Ureter (tissue), 1 donor: Measurements from ENCODE around the gene TUBA8. TPM values are rescaled to one million over a fixed set of nuclear protein-coding genes. Genes with fewer than 3 reads are reported as not detected.
"Not testable (repeated sequence)": the region's sequence is repeated elsewhere in the genome, so short reads cannot be mapped to it uniquely, and the experiment has no call there.

Experiments
- DNase-seq: peaks from one replicate; pipeline ENCODE4 v3.0.0-alpha.2; 2020; ENCODE audit warnings: low spot score
- total RNA-seq: library from RNA; stranded (reverse); gene quantifications from one replicate; pipeline ENCODE4 v1.2.4, GENCODE V29; 2023
- donor health status: DM: yes; HTN: yes; CAD: no.

The TUBA8 gene
- total RNA-seq, 1 donor from 2014 or later: 2.6 TPM

DNA sequence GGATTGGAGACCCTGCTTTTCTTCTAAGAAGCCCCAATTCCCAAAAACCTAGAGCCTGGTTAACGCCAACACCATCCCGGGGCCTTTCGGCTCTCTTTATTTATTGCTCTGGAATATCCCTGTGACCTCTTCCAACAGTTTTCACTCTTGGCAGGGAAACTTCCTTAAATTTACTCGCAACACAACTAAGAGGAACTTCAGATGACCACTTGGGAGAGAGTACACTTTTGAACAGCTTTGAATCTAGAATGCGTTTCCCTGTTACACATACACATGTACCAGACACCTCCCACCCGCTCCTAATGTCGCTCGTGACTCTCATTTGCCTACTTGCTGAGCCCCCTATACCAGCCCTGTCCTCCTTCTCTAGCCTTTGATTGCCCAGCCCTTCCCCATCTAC, 19.4 kb downstream of the TUBA8 start:
- no peak for DNase-seq

DNA sequence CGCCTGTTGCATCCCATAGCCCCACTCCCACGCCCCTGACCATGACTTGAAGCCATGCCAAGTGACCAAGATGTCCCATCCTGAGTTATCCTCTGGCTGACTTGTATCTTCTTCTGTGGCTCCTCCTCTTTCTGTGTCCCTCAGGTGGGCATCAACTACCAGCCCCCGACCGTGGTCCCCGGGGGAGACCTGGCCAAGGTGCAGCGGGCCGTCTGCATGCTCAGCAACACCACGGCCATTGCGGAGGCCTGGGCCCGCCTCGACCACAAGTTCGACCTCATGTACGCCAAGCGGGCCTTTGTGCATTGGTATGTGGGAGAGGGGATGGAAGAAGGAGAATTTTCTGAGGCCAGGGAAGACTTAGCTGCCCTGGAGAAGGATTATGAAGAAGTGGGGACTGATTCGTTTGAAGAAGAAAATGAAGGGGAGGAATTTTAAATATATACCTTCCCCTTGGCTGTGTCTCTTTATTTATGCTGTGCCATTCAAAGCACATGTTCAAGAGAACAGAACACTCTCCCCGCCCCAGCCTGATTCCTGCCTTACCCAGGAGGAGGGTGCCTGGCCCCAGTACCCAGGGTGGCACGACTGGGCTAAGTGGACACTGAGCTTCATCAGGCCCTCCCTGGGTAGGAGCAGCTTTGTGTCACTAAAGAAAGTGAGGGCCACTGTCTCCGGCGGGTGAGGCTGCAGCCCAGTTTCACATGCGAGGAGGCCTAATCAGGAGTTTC, 20.3 kb downstream of the TUBA8 start:
- DNase-seq: no peak

DNA sequence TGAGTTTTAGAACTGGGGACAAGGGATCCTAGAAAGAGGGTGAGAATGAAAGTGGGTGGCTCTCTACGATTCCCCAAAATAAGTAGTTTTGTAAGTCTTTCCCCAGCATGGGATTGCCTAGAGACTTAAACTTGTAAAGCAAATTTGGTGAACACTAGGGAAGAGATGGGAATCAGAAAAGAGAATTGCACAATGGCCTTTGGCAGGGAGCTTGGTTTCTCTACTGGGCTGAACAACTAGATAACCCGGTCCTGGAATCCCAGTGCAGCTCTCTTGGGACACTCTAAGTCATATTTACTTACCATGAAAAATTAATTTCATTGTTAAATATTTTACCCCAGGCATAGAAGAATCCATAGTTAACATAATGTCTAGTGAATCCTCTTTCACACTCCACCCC, 22.8 kb downstream of the TUBA8 start:
- no peak for DNase-seq

DNA sequence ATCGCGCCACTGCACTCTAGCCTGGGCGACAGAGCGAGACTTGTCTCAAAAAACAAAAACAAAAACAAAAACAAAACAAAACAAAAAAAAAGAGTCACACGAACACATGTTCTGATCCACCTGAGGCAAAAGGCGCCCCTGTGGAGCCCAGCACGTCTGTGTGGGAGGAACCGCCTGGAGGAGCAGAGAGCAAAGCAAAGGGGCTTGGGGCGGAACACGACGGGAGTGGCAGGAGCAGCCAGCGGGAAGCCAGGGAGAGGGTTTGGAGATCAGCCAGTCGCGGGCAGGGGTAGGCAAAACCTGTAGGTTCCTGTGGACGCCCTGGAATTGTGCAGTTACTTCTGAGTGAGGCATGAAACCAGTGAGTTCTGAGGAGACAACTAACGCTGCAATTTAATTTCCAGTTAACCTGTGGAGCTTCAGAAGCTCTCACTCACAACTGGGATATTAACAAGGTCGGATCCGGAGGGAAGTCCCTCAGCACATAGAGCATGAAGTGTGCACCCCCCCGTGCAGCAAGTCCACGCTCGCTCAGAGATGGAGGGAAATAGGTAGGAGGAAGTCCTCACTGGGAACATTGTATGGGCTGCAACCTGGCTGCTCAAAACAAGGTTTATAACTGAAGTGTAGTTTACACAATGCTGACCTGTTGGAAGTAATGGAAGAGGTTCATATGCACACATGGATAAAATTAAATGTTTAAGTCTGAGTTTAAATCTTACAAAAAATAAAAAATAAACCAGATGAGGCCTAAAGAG, 26.1 kb downstream of the TUBA8 start:
- no peak for DNase-seq

DNA sequence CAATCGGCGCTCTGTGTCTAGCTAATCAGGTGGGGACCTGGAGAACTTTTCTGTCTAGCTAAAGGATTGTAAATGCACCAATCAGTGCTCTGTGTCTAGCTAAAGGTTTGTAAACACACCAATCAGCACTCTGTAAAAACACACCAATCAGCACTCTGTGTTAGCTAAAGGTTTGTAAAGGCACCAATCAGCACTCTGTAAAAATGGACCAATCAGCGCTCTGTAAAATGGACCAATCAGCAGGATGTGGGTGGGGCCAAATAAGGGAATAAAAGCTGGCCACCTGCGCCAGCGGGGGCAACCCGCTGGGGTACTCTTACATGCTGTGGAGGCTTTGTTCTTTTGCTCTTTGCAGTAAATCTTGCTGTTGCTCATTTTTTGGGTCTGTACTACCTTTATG, 30.4 kb downstream of the TUBA8 start:
- DNase-seq: not testable (repeated sequence)

DNA sequence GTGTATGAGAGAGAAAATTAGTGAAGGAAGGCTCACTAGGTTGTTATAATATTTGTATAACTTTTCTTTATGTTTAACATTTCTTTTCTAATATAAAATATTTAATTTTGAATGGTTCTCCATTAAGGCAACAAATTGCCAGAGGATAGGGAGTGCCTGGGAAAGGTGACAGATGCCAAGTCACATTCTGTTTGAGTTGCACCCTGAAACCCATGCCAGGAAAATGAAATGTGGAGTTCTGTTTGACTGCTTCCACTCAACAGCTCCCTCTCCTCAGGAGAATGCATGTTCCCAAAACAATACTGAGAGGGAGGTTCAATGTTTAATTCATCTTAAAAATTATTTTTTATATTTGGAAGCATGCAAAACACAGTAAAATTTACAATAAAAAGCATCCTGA, 33.5 kb downstream of the TUBA8 start:
- DNase-seq: no peak

DNA sequence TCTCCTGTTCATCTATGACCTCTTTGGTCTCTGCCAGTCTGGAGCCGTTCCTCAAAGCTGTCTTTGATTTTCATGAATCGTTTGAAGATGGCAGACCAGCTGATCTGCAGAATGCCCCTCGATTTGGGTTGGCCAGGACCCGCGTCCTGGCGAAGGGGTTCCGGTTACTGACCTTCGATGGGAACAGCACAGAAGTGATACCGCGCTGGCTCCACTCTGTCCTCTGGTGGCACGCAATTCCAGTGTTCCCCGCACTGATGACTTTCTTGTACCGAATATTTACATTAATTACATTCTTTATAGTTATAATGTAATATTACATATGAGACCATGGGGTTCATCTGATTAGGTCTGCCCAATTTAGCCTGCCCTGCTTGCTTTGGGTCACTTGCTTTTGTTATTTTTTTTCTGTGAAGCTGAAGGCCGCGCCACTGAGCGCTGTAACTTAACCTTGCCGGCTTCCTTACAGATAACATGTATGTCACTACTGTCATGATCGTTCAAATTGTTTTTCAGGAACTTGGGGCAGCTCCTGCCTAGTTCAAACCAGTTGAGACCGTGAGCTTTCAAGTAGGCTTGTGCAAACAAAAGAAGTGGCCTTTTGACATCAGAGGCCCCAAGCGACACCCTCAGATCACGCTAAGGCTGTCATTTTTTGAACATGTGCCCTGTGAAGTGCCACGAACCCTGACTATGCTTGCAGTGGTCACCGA, 35.2 kb downstream of the TUBA8 start:
- no peak for DNase-seq

DNA sequence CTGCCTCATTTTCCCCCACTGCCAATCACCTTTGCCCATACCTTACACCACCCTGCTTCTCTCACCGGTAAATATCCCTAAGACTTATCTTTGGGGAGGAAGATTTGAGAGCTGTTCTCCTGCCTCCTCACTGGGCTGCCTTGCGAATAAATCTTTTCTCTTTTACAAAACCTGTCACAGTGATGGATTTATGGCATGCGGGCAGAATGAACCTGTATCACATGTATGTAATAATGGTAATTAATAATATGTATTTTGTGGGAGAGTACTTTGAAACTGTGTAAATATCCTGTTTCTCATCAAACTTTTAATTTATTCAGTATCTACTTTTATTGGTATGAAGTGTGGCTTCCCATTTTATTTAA, 35.8 kb downstream of the TUBA8 start:
- no peak for DNase-seq

DNA sequence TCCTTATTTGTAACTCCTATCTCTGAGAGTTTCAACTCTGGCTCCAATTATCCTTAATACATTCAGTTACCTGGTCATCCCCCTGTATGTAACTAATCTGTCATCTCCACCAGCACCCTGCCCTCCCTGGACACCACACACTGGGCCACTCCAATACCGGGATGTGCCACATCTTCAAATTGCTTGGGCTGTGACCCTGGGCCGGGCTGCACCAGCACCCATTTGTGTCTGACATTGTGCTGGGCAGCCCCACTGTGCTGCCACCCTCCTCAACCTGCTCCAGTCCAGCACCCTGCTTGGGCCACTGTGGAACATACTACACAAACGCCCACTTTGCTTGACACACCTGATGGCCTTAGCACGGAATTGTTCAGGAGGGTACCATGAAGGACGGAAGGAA, 37.2 kb downstream of the TUBA8 start:
- DNase-seq: no peak

DNA sequence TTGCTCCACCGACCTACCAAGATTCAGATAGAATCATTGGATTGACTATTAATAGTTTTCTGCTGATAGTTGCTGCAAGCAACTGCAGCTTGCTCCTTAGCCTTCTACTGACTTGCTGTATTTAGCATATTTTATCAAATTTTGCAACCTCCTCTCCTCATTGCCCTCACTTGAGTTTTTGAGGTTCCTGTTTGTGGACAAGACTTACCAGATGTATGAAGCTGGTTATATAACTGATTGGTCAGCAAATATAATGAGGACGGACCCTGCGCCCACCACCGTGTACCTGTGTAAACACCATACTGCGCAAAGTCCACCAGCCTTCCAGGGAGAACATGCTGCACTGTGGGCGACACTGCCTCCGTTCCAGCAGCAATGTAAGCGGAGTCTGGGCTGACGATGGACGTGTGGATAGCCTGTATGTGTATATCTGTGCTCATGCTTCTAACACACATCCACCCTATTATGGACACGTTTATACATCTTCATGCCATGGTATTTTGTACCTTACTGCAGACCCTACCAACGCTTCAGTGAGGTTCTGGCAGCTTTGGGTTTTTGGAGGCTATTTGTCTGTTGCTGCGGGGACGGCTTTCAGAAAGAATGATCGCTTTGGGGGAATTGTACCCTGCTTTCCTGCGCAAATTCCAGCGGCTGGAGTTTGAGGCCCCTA, 37.8 kb downstream of the TUBA8 start:
- no peak for DNase-seq

DNA sequence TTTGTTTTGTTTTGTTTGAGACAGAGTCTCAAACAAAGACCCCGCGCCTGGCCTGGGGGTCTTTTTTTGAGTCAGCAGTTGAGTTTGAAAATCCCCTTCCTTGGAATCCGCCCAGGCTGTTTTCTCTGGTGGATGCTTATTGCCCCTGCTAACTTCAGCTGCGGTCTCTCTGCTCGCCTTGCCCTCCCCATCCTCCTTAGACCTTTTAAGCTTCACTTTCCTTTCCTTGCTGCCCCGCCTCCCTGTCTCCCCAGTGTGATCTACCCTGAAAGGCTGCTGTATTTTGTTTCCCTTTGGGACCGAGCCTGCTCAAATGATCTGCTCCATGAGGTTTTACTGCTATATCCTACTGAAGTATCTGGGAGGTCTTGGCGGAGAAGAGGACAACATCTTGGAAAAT, 41.9 kb downstream of the TUBA8 start:
- DNase-seq: no peak

DNA sequence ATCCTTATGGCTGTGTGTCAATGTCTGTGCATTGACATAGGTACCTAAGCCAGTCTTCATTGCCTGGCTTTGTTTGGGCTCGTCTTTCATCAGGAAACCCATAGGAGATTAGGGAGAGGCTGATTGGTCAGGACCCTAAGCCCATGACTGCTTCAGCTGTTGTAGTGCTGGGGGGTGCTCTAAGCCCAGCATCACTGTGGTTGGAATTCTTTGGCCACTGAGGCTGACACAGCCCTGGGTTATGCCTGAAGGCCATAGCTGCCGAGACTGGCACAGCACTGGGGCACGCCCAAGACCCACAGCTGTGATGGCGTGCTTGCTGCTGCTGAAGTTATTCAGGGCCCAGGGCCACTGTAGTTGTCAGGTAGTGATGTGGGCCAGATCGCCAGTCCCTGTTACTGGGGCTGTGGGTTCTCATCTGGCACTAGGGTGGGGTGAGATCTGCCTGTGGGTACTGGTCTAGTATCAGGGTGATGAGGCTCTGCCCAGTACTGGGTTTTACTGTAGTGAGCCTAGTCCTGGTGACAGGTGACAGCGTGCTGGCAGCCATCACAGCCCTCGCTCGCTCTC, 44.3 kb downstream of the TUBA8 start:
- DNase-seq: no peak

DNA sequence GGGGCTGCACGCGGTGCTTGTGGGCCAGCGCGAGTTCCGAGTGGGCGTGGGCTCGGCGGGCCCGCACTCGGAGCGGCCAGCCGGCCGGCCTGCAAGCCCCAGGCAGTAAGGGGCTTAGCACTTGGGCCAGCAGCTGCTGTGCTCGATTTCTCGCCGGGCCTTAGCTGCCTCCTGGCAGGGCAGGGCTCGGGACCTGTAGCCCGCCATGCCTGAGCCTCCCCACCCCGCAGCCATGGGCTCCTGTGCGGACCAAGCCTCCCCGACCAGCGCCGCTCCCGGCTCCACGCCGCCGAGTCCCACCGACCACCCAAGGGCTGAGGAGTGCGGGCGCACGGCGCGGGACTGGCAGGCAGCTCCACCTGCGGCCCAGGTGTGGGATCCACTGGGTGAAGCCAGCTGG, 44.9 kb downstream of the TUBA8 start:
- not testable (repeated sequence) for DNase-seq

DNA sequence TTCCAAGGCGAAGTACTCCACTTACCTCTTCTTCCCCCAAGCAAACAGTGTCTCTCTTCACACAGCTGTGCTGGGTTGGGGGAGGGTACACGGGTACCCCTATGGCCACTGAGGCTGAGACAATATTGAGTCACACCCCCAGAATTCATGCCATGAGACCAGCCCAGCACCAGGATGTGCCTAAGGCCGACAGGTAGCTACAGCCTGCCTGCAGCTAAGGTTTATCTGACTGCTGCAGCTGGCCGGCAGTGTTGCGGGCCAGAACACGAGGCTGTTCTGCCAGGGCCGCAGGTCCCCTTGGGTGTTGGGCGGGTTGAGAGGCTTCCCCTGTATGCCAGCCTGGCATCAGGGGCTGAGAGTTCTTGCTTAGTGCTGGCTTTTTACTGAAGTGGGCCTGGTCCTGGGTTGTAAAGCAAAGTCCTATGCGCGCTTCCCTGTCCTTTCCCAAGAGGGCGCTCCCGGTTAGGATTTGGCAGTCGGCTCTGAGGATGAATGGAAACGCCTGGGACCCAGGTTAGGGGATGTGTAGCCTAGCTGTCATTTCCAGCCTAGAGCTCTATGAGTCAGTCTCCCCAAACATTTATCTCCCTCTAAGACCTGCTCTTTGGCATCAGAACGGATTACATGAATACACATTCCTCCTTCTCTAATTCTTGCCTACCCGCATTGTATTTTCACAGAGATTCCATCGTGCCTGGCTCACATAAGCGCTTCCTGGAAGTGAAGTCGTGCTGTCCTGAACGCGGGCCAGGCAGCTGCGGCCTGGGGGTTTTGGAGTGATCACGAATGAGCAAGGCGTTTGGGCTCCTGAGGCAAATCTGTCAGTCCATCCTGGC, 46.5 kb downstream of the TUBA8 start:
- peak; percentile 58 for DNase-seq

DNA sequence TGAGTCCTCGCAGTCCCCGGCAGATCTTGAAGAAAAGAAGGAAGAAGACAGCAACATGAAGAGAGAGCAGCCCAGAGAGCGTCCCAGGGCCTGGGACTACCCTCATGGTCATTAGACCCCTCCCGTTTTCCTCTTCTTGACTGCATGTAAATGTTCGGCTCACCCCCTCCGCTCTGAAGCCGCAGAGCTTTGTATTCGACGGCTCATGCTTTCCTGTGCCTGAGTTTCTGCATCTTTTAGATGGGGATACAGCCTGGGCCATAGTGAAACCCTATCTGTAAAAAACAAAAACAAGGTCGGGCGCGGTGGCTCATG, 47.1 kb downstream of the TUBA8 start:
- no peak for DNase-seq

DNA sequence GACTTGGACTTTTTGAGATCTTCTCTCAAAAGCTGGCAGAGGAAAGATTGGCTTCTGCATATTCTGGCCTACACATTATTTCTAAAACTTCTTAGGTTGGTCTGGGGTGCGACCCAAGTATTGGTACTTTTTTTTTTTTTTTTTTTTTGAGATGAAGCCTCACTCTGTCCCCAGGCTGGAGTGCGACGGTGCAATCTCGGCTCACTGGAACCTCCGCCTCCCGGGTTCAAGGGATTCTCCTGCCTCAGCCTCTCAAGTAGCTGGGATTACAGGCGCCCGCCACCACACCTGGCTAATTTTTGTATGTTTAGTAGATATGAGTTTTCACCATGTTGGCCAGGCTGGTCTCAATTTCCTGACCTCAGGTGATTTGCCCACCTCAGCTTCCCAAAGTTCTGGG, 50.0 kb downstream of the TUBA8 start:
- not testable (repeated sequence) for DNase-seq

DNA sequence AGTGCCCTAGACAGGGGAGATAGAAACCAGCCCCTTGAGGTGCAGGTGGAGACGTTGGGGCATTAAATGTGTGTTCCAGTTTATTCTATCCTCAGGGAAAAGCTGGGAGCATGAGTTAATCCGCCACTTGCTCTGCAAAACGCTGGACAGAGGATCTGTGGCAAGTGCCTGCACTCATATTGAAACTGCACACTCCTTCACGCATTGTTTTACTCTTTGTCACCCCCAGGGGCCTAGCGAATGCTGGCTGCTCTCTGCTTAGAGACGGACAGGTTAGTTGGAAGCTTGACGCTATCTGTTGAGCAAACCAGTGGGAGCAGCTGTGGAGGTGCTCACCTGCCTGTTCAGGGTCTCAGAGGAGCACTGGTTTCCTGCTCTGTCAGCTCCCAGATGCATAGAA, 53.2 kb downstream of the TUBA8 start:
- not testable (repeated sequence) for DNase-seq

DNA sequence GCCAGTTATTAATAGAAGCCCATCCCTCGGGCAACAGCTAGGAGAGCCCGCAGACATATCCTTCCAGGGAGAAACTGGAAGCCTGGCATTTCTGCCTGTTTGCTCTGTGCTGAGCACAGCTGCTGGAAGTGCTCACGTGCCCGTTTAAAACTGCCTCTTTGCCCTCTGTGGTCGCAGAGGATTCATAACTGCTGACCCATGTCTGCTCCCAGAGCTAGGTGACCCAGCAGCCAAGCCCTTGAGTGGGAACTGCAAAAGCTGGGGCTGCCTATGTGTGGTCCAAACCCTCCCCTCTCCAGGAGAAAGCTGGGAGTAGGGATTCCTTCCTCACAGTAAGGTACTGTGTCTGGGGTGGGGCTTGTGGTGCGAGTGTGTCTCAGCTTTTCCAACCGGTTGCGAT, 54.0 kb downstream of the TUBA8 start:
- not testable (repeated sequence) for DNase-seq

DNA sequence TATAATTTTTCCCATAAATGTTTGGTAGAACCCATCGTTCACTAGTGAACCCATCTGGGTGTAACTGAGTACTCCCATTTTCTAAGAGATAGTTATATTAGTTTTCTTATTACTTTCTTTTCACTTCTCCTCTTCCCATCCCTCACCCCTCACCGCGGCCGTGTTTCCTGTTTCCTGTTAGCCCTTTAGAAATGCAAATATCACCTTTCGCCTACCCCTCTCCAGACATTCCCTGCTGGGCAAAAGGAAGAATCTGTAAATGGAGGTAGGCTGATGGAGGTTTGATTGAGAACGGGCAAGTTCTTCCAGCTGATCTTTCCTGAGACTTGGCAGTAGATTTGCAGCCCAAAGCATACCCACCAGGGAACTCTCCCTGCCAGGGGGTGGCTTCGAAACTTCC, 54.7 kb downstream of the TUBA8 start:
- not testable (repeated sequence) for DNase-seq

DNA sequence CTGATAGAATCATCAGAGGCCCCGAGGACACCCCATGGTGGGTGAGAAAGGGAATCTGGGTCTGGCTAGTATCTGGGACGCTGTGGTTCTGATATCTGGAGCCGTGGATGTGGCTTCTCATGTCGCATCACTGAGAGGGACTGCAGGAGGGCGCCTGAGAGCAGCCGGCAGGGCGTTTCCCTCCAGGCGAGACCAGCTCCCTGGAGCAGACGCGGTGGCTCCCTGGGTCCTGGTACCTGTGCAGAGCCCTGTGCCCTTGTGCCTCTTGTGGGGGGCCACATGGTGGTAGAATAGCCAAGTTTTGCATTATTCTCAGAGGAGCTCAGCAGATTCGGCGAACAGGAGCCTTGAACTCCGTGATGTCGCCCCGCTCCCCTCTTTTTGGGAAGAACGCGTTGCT, 59.7 kb downstream of the TUBA8 start:
- not testable (repeated sequence) for DNase-seq

DNA sequence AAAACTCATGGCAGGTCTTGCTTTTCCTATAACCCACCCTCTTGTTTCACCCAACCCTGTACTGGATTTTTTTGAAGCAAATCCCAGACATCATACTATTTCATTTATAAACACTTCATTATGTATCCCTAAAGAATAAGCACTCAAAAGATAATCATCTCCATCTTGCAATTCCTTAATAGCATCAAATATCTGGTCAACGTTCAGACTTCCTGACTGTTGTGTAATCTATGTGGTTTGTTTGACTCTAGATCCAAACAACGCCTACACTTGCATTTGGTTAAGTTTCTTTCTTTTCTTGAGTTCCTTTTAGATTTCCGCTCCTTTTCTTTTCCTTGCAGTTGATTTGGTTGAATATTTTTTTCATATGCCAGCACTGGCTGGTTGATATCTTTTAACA, 61.6 kb downstream of the TUBA8 start:
- not testable (repeated sequence) for DNase-seq
